GM19463 (cell line): Measurements from ENCODE around the gene PGR.

Source experiments
- ATAC-seq: cut with Tn5 transposase; IDR thresholded peaks from one replicate; pipeline ENCODE4 v1.9.1; 2021; ENCODE audit warnings: mild to moderate bottlenecking, moderate library complexity; ENCODE audit not compliant: unreplicated experiment

Gene PGR

GRCh38 chr11:101129203-101129943 lies at the start of gene PGR:
Gene PGR, minus strand, starts transcription at chr11:101129813. Its CDS starts 743 bp downstream, at chr11:101129070.
- no peak for ATAC-seq

GRCh38 chr11:101176381-101176780 lies 46.8 kb upstream of the PGR start:
- ATAC-seq, result no peak

GRCh38 chr11:101169944-101170343 lies 40.3 kb upstream of the PGR start:
- ATAC-seq, result no peak

- ATAC-seq, result no peak
Measured at GRCh38 chr11:101166038-101166437, 36.4 kb upstream of the PGR start.

GRCh38 chr11:101158119-101158518 lies 28.5 kb upstream of the PGR start:
- ATAC-seq, result no peak

GRCh38 chr11:101138245-101138930 lies 8.8 kb upstream of the PGR start:
- ATAC-seq, result no peak

- no peak for ATAC-seq
Measured at GRCh38 chr11:101133190-101133589, 3.6 kb upstream of the PGR start.

- ATAC-seq, result no peak
Measured at GRCh38 chr11:101128571-101129202, 926 bp downstream of the PGR start.

GRCh38 chr11:101127699-101128570 lies 1.7 kb downstream of the PGR start:
- no peak for ATAC-seq

GRCh38 chr11:101127197-101127698 lies 2.4 kb downstream of the PGR start:
- ATAC-seq, result no peak

- ATAC-seq, result no peak
Measured at GRCh38 chr11:101126551-101127196, 2.9 kb downstream of the PGR start.

- no peak for ATAC-seq
Measured at GRCh38 chr11:101115671-101116160, 13.9 kb downstream of the PGR start.

- ATAC-seq, result no peak
Measured at GRCh38 chr11:101113540-101113939, 16.1 kb downstream of the PGR start.

GRCh38 chr11:101104716-101105115 lies 24.9 kb downstream of the PGR start:
- ATAC-seq, result no peak

GRCh38 chr11:101103433-101103832 lies 26.2 kb downstream of the PGR start:
- ATAC-seq, result no peak

- ATAC-seq, result no peak
Measured at GRCh38 chr11:101100601-101101000, 29.0 kb downstream of the PGR start.

- ATAC-seq, result no peak
Measured at GRCh38 chr11:101096036-101096704, 33.4 kb downstream of the PGR start.

GRCh38 chr11:101091781-101092180 lies 37.8 kb downstream of the PGR start:
- ATAC-seq, result no peak

- no peak for ATAC-seq
Measured at GRCh38 chr11:101090679-101091270, 38.8 kb downstream of the PGR start.
